ENCODE data around the gene EML6.

GRCh38 chr2:54810246-54810645, 86.8 kb downstream of the EML6 start:
- TF ChIP-seq CTCF (IDR thresholded peaks at IDR 0.05 in 4 of 5, conservative IDR thresholded peaks at IDR 0.05 in 1 of 5) (no peak), POLR2A (IDR thresholded peaks at IDR 0.05) (no peak)

Measured in gastrocnemius medialis (tissue), 4 donors.